Trophoblast cell (in vitro differentiated cells and primary cell): Measurements from ENCODE around the gene MARCHF10.

Source experiments
- DNase-seq, 2 donors: peaks; one replicate each; pipeline ENCODE4 v3.0.0-alpha.2; 2016
- H2AFZ ChIP-seq: 2 replicates; pipeline ENCODE4 v1.6.1; 2013; ENCODE audit warnings: low read length, moderate library complexity, mild to moderate bottlenecking; ENCODE audit not compliant: insufficient read depth, poor library complexity
- H2AK5ac ChIP-seq: 2 replicates; pipeline ENCODE4 v1.6.1; 2013; ENCODE audit warnings: mild to moderate bottlenecking, low read length
- H2BK120ac ChIP-seq: 2 replicates; pipeline ENCODE4 v1.6.1; 2013; ENCODE audit warnings: low read length, mild to moderate bottlenecking, moderate library complexity; ENCODE audit not compliant: insufficient read depth, poor library complexity
- H2BK12ac ChIP-seq: 2 replicates; pipeline ENCODE4 v1.6.1; 2013; ENCODE audit warnings: mild to moderate bottlenecking, low read length, moderate library complexity
- H2BK5ac ChIP-seq: 2 replicates; pipeline ENCODE4 v1.6.1; 2013; ENCODE audit warnings: low read length, low read depth, moderate library complexity, mild to moderate bottlenecking; ENCODE audit not compliant: poor library complexity
- H3K14ac ChIP-seq: 2 replicates; pipeline ENCODE4 v1.6.1; 2013; ENCODE audit warnings: mild to moderate bottlenecking, low read length
- H3K18ac ChIP-seq: 2 replicates; pipeline ENCODE4 v1.6.1; 2013; ENCODE audit warnings: mild to moderate bottlenecking, low read length
- H3K23ac ChIP-seq: 2 replicates; pipeline ENCODE4 v1.6.1; 2013; ENCODE audit warnings: low read length
- H3K27ac ChIP-seq: 2 replicates; pipeline ENCODE4 v1.5.1; 2013; ENCODE audit warnings: low read depth, mild to moderate bottlenecking, inconsistent platforms, low read length, moderate library complexity
- H3K27me3 ChIP-seq: 2 replicates; pipeline ENCODE4 v1.6.1; 2013; ENCODE audit warnings: inconsistent platforms, mild to moderate bottlenecking, low read length, moderate library complexity; ENCODE audit not compliant: insufficient read depth
- H3K36me3 ChIP-seq, 2 experiments: 1 replicate in 1 of 2; 2 replicates in 1 of 2; pipeline ENCODE4 v1.6.1; 2013; ENCODE audit warnings: low read length in 2 of 2, mild to moderate bottlenecking in 2 of 2, moderate library complexity in 1 of 2; ENCODE audit not compliant: insufficient read depth in 2 of 2, control insufficient read depth in 1 of 2
- H3K4ac ChIP-seq: 2 replicates; pipeline ENCODE4 v1.6.1; 2013; ENCODE audit warnings: low read depth, mild to moderate bottlenecking, low read length, moderate library complexity
- H3K4me1 ChIP-seq, 2 experiments: 1 replicate in 1 of 2; 2 replicates in 1 of 2; pipeline ENCODE4 v1.6.1; 2013; ENCODE audit warnings: low read length in 2 of 2, mild to moderate bottlenecking in 2 of 2, moderate library complexity in 1 of 2; ENCODE audit not compliant: insufficient read depth in 2 of 2, control insufficient read depth in 1 of 2
- H3K4me2 ChIP-seq: 2 replicates; pipeline ENCODE4 v1.6.1; 2013; ENCODE audit warnings: inconsistent platforms, mild to moderate bottlenecking, low read length, moderate library complexity
- H3K4me3 ChIP-seq: 2 replicates; pipeline ENCODE4 v1.5.1; 2013; ENCODE audit warnings: mild to moderate bottlenecking, low read depth, low read length, inconsistent platforms
- H3K79me1 ChIP-seq: one replicate; pipeline ENCODE4 v1.6.1; 2013; ENCODE audit warnings: low read length
- H3K79me2 ChIP-seq: 2 replicates; pipeline ENCODE4 v1.6.1; 2013; ENCODE audit warnings: low read length, mild to moderate bottlenecking; ENCODE audit not compliant: control insufficient read depth, insufficient read depth, poor library complexity
- H3K9ac ChIP-seq: 2 replicates; pipeline ENCODE4 v1.6.1; 2013; ENCODE audit warnings: mild to moderate bottlenecking, low read length
- H3K9me3 ChIP-seq: 2 replicates; pipeline ENCODE4 v1.6.1; 2013; ENCODE audit warnings: low read depth, mild to moderate bottlenecking, control low read depth, inconsistent platforms, low read length; ENCODE audit not compliant: insufficient read depth
- H4K12ac ChIP-seq: 2 replicates; pipeline ENCODE4 v1.6.1; 2013; ENCODE audit warnings: low read depth, mild to moderate bottlenecking, low read length, moderate library complexity
- H4K8ac ChIP-seq: 2 replicates; pipeline ENCODE4 v1.6.1; 2013; ENCODE audit warnings: low read depth, mild to moderate bottlenecking, low read length, moderate library complexity
- H4K91ac ChIP-seq: one replicate; pipeline ENCODE4 v1.6.1; 2013; ENCODE audit warnings: low read depth, mild to moderate bottlenecking, low read length, moderate library complexity
- WGBS: extraction: QIAGEN DNeasy Blood & Tissue Kit; methylation state at CpG from one replicate; pipeline ENCODE4 v1.1.7; 2013; ENCODE audit warnings: missing lambda C conversion rate; ENCODE audit not compliant: insufficient read length, insufficient coverage; ENCODE audit errors: extremely low coverage; 5-methylcytosine and 5-hydroxymethylcytosine counted together

Gene MARCHF10

DNA sequence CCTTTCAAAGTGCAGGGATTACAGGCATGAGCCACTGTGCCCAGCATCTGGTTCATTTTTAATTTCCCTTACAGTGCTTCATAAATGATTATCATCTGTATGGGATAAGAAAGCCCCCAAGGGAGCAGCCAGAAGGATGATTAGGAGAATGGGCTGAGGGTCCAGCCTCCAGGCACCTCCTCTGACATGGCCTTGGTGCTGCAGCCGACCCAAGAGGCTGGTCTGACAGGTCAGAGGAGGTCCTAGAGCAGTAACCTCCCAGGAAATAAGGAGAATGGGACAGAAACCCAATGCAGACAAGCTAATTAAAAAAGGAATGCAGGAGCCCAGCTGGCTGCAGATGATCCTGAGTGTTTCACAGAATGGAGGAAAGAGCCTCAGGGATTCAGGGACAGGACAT lies 151.7 kb downstream of the MARCHF10 start:
- Histone ChIP-seq H2AFZ (no peak overlapping the region), H2BK5ac (no peak overlapping the region), H3K4me2 (no peak overlapping the region), H4K8ac (no peak overlapping the region), H3K9ac (no peak overlapping the region), H2BK120ac (no peak overlapping the region), H3K27me3 (no peaks in the 10 kb centered on the region), H3K27ac (no peak overlapping the region), H4K91ac (no peak overlapping the region), H3K79me2 (peaks cover 3% of the 10 kb centered on the region), H3K23ac (no peak overlapping the region), H3K14ac (no peak overlapping the region), H3K36me3 (peaks cover 2 to 13% of the 10 kb centered on the region in 2 experiments), H4K12ac (no peak overlapping the region), H3K9me3 (no peaks in the 10 kb centered on the region), H3K4ac (no peak overlapping the region), H3K79me1 (peaks cover 15% of the 10 kb centered on the region), H2BK12ac (no peak overlapping the region), H3K18ac (no peak overlapping the region), H2AK5ac (no peak overlapping the region), H3K4me3 (no peak overlapping the region), H3K4me1 (peaks cover 29 to 34% of the 10 kb centered on the region in 2 experiments)
- no CpG with 5 or more reads among the region's 1 CpG for WGBS
- DNase-seq, result no peak

DNA sequence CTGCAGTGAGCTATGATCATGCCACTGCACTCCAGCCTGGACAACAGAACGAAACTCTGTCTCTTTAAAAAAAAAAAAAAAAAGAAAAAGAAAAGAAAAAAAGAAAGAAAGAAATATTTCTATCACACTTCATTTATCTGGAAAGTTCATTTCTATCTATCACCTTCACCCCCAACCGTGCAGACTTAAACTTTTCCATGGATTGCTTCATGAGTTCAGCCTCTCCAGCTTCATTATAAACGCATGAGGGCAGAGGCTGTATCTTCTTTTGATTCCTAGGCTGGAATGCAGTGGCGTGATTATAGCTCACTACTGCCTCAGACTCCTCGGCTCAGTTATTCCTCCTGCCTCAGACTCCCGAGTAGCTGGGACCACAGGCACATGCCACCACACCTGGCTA lies 152.5 kb downstream of the MARCHF10 start:
- no peak overlapping the region for H2BK120ac ChIP-seq
- no peak overlapping the region for H3K4me3 ChIP-seq
- peaks cover 2 to 13% of the 10 kb centered on the region in 2 experiments for H3K36me3 ChIP-seq
- no peaks in the 10 kb centered on the region for H3K27me3 ChIP-seq
- no peak overlapping the region for H2BK12ac ChIP-seq
- H3K27ac ChIP-seq, result no peak overlapping the region
- H3K14ac ChIP-seq, result no peak overlapping the region
- H3K9ac ChIP-seq, result no peak overlapping the region
- H4K12ac ChIP-seq, result no peak overlapping the region
- no peaks in the 10 kb centered on the region for H3K9me3 ChIP-seq
- H3K23ac ChIP-seq, result no peak overlapping the region
- no peak overlapping the region for H2AFZ ChIP-seq
- H3K4me1 ChIP-seq, result peaks cover 29 to 34% of the 10 kb centered on the region in 2 experiments
- no peak overlapping the region for H4K91ac ChIP-seq
- H2BK5ac ChIP-seq, result no peak overlapping the region
- no peak overlapping the region for H3K18ac ChIP-seq
- peaks cover 15% of the 10 kb centered on the region for H3K79me1 ChIP-seq
- peak in 1 of 2 donors; percentile 9 for DNase-seq
- H2AK5ac ChIP-seq, result no peak overlapping the region
- H3K4me2 ChIP-seq, result no peak overlapping the region
- H3K79me2 ChIP-seq, result peaks cover 3% of the 10 kb centered on the region
- no peak overlapping the region for H3K4ac ChIP-seq
- WGBS, result no CpG with 5 or more reads among the region's 6 CpGs
- H4K8ac ChIP-seq, result no peak overlapping the region

DNA sequence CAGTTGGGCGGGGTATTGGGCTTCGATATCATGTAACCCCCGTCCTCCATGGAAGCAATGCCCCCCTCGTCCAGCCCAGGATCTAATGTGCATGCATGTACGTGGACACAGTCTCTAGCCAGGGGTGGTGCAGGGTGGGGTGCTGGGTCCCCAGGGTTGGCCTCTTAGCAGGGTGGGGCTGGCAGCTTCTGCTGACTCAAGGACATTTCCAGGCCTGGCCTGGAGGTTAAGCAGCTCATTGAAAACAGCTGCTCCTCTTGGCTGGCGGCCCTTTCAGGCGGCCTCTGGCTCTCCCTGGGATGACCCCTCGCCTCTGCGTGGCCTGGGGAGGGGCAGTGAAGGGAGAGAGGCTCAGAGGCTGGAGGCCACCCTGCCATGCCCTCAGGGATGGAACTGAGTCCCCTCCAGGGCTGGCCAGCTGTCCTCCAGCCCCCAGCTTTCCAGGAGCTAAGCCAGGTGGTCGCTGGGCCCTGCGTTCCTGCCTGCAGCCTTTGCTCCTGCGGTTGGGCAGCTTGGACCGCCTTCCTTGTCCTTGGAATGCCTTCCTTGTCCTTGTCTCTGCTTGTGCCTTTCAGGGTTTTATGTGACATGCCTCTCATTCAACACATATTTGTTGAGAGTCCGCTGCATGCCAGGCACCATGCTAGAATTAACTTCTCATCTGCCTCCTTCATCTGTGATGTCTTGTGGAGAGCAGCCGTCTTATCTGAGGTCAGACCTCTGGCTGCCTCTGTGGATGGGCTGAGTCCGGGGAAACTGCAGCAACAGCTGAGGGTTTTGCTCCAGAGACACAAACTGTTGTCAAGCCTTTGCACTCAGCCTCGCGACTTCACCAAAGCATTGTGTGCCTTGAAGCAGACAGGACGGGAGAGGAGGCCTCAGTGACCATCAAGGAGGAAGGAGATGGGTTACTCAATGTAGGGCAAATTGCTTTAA lies 154.0 kb downstream of the MARCHF10 start:
- Histone ChIP-seq H2BK5ac (peak overlapping the region; percentile 20), H2BK120ac (peak overlapping the region; percentile 27), H4K91ac (peak overlapping the region; percentile 23), H3K18ac (peak overlapping the region; percentile 9), H3K4me3 (no peak overlapping the region), H3K9ac (no peak overlapping the region), H3K14ac (peak overlapping the region; percentile 8), H3K9me3 (no peaks in the 10 kb centered on the region), H3K4me2 (peak overlapping the region; percentile 80), H2BK12ac (no peak overlapping the region), H3K79me1 (peaks cover 15% of the 10 kb centered on the region), H3K79me2 (peaks cover 3% of the 10 kb centered on the region), H4K12ac (no peak overlapping the region), H4K8ac (peak overlapping the region; percentile 44), H3K27ac (peak overlapping the region; percentile 75), H2AK5ac (no peak overlapping the region), H2AFZ (no peak overlapping the region), H3K36me3 (peaks cover 2 to 13% of the 10 kb centered on the region in 2 experiments), H3K27me3 (no peaks in the 10 kb centered on the region), H3K4ac (no peak overlapping the region), H3K23ac (no peak overlapping the region), H3K4me1 (peaks cover 29 to 34% of the 10 kb centered on the region in 2 experiments)
- DNase-seq, result peak; percentile 7 to 64
- WGBS, result no CpG with 5 or more reads among the region's 19 CpGs

DNA sequence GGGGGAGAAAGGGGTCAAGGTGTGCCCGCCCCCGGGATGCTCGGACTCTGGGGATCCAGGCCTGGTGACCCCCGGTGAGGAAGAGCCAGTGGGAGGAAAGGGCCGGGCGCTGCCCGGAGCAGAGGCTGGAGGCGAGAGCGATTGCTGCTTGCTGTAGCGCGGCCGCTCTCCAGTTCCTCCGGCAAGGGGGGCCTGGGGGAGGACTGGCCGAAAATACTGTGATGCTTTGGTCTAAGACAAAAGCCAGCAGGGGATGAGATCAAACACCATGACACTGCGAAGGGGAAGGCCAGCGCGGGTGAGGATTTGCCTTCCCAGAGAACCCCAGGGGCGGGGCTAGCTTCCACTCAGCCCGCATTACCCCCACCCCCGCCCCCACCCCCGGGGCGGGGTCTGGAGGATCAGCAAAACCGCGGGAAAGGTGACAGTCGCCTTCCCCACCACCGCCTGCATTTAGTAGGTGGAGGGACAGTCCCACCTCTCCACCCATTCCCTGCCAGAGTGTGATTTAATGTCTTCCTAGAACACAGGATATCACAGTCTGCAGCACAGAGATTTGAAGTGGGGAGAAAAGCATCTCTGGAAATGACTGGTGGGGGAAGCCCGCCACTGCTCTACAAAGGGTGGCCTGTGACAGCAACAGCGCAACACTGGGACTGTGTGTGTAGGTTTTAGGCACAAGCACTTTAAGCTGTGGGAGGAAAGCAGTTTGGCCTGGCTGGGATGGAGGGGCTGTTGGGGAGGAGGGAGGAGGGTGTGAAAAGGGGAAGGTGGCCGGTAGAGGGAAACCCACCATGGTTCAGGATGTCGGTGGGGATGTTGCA lies 154.9 kb downstream of the MARCHF10 start:
- peak; percentile 40 to 48 for DNase-seq
- Histone ChIP-seq H4K8ac (peak overlapping the region; percentile 61), H3K14ac (peak overlapping the region; percentile 45), H3K27me3 (no peaks in the 10 kb centered on the region), H3K79me2 (peaks cover 3% of the 10 kb centered on the region), H2BK12ac (peak overlapping the region; percentile 67), H3K9me3 (no peaks in the 10 kb centered on the region), H3K4me1 (peaks cover 29 to 34% of the 10 kb centered on the region in 2 experiments), H4K91ac (peak overlapping the region; percentile 85), H3K27ac (peak overlapping the region; percentile 75), H3K18ac (peak overlapping the region; percentile 72), H3K9ac (peak overlapping the region; percentile 21), H2AK5ac (no peak overlapping the region), H2BK5ac (peak overlapping the region; percentile 42), H3K4me2 (peak overlapping the region; percentile 80), H3K36me3 (peaks cover 4 to 11% of the 10 kb centered on the region in 2 experiments), H4K12ac (peak overlapping the region; percentile 39), H2BK120ac (peak overlapping the region; percentile 67), H3K23ac (no peak overlapping the region), H3K79me1 (peaks cover 15% of the 10 kb centered on the region), H3K4me3 (peak overlapping the region; percentile 41), H2AFZ (peak overlapping the region; percentile 15), H3K4ac (peak overlapping the region; percentile 34)
- no CpG with 5 or more reads among the region's 30 CpGs for WGBS
